GM12874 (cell line): Measurements from ENCODE around the gene NANOS2.

ENCODE experiments used
- TF ChIP-seq, protein P1 (sequence below): IDR thresholded peaks from 2 replicates; pipeline ENCODE4 v1.5.1; 2011; ENCODE audit warnings: low read depth, mild to moderate bottlenecking, control low read depth, low read length, moderate library complexity; ENCODE audit not compliant: insufficient read depth

NANOS2 gene

GRCh38 chr19:45876411-45877197 is 38.0 kb downstream of the NANOS2 start:
- TF ChIP-seq, protein P1, sequence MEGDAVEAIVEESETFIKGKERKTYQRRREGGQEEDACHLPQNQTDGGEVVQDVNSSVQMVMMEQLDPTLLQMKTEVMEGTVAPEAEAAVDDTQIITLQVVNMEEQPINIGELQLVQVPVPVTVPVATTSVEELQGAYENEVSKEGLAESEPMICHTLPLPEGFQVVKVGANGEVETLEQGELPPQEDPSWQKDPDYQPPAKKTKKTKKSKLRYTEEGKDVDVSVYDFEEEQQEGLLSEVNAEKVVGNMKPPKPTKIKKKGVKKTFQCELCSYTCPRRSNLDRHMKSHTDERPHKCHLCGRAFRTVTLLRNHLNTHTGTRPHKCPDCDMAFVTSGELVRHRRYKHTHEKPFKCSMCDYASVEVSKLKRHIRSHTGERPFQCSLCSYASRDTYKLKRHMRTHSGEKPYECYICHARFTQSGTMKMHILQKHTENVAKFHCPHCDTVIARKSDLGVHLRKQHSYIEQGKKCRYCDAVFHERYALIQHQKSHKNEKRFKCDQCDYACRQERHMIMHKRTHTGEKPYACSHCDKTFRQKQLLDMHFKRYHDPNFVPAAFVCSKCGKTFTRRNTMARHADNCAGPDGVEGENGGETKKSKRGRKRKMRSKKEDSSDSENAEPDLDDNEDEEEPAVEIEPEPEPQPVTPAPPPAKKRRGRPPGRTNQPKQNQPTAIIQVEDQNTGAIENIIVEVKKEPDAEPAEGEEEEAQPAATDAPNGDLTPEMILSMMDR: no peak

GRCh38 chr19:45876161-45876410 is 38.5 kb downstream of the NANOS2 start:
- TF ChIP-seq, protein P1: no peak

DNA sequence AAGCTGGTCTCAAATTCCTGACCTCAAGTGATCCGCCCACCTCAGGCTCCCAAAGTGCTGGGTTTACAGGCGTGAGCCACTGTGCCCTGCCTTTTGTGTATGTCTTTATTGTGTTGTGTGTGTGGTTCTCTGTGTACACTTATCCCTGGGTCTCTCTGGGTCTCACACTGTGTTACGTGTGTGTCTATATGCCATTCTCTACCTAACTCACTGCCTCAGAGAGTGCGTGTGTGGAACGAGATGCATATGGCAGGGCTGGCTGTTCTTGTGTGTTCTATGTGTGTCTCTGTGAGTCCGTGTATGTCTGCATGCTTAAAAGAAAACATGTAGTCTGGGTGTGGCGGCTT is 40.0 kb downstream of the NANOS2 start:
- TF ChIP-seq, protein P1: no peak

DNA sequence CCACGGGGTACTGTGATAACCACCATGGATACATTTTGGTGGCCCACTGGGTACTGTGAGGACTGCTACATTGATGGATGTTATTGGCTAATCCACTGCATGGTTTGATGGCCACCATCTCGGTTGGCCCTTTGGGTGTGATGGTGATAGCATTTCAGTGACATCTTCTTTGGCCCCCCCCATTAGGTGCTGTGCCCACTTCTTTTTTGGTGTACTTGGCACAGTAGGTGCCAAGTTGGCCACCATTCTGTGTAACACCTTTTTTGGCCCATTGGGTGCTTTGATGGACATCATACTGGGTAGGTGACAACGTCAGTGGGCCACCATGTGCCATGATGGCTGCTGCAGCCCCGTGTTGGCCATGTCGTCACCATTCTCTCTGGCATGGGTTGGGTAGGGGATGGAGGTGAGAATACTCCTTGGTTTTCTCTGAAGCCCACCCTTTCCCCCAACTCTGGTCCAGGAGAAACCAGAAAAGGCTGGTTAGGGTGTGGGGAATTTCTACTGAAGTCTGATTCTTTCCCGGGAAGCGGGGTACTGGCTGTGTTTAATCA is 41.3 kb downstream of the NANOS2 start:
- TF ChIP-seq, protein P1: no peak

DNA sequence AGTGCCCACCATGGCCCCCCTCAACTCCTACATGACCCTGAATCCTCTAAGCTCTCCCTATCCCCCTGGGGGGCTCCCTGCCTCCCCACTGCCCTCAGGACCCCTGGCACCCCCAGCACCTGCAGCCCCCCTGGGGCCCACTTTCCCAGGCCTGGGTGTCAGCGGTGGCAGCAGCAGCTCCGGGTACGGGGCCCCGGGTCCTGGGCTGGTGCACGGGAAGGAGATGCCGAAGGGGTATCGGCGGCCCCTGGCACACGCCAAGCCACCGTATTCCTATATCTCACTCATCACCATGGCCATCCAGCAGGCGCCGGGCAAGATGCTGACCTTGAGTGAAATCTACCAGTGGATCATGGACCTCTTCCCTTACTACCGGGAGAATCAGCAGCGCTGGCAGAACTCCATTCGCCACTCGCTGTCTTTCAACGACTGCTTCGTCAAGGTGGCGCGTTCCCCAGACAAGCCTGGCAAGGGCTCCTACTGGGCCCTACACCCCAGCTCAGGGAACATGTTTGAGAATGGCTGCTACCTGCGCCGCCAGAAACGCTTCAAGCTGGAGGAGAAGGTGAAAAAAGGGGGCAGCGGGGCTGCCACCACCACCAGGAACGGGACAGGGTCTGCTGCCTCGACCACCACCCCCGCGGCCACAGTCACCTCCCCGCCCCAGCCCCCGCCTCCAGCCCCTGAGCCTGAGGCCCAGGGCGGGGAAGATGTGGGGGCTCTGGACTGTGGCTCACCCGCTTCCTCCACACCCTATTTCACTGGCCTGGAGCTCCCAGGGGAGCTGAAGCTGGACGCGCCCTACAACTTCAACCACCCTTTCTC is 42.3 kb downstream of the NANOS2 start:
- TF ChIP-seq, protein P1: no peak

GRCh38 chr19:45870798-45871197 is 43.8 kb downstream of the NANOS2 start:
- TF ChIP-seq, protein P1: no peak

- TF ChIP-seq, protein P1: no peak
These were observed 48.0 kb downstream of the NANOS2 start for GRCh38 chr19:45866400-45867176.
